SIG-M5 treated with dmso at 0.1 percent for 504 hours (cell line): Measurements from ENCODE around the gene HOXB1.
A peak's percentile ranks its signal among the peaks of the same experiment; 100 is the strongest.
"Not testable (repeated sequence)": the region's sequence is repeated elsewhere in the genome, so short reads cannot be mapped to it uniquely, and the experiment has no call there.

ENCODE experiments used
- DNase-seq: peaks from one replicate; lab custom pipeline; 2025; ENCODE audit not compliant: unreplicated experiment; lab: John Stamatoyannopoulos, UW

HOXB1 gene

DNA sequence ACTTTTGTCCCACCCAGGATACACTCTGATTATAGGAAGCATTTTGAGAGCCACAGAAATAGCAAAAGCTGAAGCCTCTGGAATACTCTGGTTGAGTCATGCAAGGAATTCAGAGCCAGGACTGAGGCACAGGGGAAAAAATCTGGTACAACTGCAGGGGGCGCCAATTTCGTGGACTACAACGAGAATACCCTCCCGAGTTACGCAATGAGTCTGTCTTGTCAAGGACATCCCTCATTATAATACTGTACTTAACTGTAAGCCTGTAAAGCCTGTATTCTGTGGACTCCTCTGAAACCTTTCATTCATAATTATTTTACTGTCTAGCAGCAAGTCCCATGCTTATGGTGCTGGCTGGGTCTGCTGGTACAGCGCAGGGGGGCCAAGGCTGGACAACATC, 7.8 kb downstream of the HOXB1 start:
- no peak for DNase-seq

DNA sequence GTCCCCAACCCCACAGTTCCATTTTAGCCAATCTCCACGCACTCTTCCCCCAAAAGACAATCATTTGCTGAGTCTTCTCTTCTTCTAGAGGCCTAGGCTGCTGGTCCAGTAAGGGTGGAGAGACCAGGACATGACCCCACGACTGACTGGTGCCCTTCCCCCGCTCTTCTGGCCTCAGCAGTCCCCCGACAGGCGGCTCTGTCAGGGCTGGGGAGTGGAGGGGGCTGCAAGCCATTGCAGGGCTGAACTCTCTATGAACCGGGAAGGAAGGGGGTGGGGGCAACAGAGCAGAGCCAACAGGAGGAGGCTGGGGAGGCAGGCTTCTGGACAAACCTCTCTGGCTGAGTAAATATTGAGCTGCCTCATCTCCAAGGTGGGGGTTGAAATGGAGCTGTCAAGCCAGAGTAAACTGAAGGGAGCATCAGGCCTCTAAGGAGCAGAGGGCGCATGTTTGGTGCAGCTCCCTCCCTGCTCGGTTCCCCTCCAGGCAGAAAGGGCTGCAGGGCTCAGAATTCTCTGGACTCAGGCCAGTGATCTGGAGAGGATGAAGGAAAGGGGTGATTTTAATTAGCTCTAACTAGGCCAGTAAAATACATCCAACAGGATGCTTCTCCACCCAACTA, 8.7 kb downstream of the HOXB1 start:
- DNase-seq = peak; percentile 76

DNA sequence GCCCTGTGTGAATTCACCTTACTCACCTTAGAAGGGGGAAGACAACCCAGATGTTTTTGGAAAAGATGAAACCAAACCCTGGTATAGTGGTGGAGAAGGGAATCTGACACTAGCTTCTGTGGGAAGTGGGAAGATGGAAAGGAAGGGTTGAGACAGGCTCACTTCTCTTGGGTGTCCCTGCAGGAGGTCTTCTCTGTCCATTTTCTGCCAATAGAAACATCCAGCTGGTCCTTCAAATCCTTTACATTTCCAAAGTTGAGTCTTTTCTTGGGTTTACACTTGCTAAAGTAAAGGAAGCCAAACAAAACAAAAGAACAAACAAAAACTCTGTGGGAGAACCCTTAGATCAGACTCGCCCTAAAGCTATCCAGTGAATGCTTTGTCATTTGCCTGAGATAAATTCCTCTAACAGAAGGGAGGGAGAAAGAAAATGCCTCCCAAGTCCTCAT, 10.2 kb downstream of the HOXB1 start:
- DNase-seq = no peak

DNA sequence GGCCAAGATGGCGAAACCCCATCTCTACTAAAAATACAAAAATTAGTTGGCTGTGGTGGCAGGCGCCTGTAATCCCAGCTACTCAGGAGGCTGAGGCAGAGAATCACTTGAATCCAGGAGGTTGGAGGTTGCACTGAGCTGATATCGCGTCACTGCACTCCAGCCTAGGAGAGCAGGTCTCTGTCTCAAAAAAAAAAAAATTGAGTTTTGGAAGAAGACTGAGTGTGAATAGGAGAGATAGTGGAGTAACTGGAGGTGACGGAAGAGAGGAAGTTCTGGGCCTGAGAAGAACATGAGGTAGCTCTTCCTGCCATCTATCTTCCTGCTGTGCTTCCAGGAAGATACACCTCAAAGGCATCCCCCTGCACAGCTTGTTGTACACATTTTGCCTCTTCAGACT, 11.4 kb downstream of the HOXB1 start:
- no peak for DNase-seq

DNA sequence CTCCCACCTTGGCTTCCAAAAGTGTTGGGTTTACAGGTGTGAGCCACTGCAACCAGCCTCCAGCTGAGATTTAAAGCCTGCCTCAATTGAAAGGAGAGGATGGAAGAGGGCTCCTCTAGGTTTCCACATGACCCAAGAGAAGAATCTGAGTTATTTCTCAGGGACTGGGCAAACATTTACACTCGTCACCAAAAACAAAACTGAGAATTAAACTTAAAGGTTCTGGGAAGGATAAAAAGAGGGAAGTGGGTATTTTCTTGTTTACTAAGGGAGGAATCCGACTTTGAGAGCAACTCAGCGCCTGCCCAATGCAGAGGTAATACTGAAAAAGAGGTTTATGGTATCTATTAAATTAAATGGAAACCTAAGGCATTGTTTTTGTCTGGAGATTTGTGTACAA, 13.3 kb downstream of the HOXB1 start:
- DNase-seq = peak; percentile 17

DNA sequence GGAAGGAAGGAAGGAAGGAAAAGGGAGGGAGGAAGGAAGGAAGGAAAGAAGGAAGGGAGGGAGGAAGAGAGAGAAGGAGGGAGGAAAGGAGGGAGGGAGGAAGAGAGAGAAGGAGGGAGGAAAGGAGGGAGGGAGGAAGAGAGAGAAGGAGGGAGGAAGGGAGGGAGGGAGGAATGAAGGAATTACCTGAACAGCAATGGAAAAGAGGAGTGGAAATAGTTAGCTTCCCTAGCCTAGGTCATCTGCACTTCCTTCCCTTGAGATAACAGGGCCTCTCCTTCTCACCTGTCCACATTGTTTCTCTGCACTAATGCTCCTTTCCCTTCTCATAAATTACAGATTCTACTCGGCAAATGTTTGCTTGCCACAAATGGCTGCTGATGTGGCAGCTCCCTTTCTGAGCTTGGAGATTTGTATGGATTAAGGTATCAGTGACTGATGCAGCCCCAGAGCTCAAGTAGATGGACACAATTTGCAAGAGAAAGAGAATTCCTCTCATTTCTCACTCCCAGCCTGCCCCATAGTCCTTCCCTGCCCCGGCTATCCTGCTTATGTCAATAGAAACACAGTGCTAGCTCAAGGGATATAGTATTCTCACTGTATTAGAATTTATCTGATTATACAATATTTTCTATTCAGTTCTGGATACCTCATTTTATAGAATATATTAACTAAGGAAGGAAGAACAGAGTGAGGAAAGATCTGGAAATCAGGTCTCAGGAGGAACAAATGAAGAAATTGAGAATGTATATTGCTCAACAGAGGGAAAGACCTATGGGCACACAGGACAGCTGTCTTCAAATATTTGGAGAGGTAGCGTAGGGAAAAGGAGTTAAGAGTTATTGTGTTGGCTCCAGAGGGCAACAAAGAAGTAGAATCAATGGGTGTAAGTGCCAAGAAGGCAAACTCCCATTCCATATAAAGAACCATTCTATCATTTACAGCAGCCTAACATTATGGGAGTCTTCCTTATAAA, 14.6 kb downstream of the HOXB1 start:
- DNase-seq = no peak

DNA sequence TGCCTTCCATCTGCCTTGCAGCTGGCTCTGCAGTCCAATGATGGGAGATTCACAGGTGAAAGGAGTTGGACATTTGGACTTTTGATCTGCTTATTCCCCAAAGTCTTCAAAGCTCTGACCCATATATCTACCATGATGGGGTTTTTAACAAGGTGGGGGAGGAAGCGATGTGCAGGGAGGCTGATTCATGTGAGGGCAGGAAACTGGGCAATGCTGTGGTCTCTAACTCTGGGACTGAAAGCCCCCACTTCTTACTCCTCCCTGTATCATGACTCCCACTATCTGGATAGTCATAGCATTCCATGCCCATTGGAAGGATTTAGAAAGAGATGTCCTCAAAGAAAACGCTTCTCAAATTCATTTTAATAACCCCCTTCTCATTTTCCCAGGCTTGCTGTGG, 16.3 kb downstream of the HOXB1 start:
- no peak for DNase-seq

DNA sequence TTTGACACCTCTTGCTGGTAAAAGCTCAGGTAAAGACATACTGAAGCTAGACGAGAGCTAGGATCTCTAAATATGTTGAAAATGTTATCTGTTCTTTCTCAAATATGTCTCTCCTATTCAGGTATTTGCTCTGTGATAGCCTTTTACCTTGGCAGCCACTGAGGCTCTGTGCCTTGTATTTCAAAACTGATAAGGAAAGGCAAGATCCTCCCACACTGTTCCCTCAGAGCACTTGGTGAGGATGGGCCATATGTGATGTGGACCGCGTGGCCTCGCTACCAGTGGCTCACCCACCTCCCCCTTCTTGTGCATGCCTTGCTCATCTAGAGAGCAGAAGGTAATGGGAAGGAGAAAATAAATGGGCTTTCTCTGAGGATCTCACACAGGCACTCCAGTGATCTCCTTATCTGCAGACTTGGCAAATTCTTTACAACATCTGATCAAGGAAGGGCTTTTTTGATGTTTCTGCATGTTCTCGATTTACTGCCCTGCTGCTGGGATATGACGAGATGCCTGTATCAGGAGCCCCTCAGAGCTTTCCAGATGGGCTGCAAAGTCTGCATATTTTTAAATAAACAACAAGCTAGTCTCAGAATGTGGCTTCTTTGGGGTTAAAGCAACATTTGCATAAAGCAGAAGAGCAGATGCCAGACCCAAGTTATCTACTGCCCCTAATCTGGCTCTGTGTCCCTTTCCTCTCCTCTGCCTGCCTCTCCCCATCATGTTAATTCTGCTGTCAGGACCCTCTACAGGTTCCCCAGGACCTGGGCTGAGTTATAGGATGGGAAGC, 16.9 kb downstream of the HOXB1 start:
- no peak for DNase-seq

DNA sequence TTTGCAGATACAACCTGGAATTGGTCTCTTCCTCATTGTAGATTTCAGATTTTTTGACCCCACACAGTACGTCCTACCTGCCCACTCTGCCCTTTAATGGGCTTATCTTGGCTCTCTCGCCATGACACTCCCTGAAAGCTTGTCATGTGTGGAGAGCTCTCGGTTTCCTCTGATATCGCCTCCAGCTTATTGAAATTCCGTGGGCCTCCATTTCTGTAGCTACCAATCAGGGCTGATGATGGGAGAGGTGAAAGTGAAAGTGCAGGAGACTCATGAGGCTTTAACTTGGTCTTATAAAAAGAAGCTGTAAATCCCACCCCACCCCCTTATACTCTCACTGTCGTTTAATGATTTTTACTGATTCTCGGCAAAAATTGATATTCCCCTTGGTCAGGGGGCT, 17.7 kb downstream of the HOXB1 start:
- no peak for DNase-seq

DNA sequence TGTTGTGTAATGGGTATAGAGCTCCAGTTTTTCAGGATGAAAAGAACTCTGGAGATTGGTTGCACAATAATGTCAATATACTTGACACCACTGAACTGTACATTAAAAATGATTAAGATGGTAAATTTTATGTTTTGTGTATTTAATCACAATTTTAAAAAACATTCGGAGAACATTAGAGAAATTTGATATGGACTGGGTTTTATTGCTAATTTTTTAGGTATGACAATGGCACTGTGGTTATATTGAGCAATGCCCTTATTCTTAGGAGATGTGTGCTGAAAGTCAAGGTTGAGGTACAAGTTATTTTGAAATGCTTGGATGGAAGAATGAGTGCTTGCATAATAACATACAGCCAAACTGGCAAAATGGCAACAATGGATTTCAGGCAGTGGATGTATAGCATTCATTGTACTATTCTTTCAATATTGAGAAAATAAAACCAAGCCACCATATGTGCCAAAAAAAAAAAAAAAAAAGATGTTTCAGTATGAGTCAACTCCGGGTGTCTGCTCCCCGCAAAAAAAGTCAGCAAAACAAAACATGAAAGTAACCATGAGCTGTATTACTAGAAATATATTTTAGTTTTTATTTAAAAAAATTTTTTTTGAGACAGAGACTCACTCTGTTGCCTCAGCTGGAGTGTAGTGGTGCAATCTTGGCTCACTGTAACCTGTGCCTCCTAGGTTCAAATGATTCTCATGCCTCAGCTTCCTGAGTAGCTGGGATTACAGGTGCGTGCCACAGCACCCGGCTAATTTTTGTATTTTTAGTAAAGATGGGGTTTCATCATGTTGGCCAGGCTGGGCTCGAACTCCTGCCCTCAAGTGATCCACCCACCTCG, 19.8 kb downstream of the HOXB1 start:
- DNase-seq = peak; percentile 46

DNA sequence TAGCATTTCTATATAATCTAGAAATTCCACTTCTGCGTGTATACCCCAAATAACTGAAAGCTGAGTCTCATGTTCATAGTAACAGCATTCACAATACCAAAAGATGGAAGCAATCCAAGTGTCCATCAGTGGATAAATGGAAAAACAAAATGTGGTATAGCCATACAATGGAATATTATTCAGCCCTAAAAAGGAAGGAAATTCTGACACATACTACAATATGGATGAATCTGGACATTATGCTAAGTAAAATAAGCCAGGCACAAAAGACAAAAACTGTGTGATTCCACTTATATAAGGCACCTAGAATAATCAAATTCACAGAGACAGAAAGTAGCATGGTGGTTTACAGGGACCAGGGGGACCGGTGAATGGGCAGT, 20.4 kb downstream of the HOXB1 start:
- no peak for DNase-seq

DNA sequence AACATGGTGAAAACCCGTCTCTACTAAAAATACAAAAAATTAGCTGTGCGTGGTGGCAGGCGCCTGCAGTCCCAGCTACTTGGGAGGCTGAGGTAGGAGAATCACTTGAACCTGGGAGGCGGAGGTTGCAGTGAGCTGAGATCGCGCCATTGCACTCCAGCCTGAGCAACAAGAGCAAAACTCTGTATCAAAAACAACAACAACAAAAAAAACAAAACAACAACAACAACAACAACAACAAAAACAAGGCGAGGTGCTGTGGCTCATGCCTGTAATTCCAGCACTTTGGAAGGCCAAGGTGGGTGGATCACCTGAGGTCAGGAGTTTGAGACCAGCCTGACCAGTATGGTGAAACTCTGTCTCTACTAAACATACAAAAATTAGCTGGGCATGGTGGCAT, 21.1 kb downstream of the HOXB1 start:
- DNase-seq = not testable (repeated sequence)

DNA sequence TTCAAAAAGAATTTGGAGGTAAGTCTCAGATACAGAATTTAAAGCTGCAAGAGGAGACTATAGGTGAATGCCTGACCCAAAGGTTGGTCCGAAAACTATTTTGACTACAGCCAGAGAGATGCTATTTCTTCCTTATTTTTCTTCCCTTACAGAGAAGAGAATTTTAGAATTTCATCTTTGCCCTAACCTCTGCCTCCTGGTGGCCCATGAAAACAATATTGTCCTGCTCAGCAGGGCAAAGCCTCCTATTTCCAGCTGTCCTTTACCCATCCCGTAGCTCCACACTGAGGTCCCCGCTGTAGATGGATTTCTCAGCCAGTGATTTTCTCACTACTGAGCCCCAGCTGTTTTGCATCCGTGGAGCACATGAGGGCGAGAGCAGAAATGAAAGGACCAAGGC, 24.6 kb downstream of the HOXB1 start:
- DNase-seq = no peak

DNA sequence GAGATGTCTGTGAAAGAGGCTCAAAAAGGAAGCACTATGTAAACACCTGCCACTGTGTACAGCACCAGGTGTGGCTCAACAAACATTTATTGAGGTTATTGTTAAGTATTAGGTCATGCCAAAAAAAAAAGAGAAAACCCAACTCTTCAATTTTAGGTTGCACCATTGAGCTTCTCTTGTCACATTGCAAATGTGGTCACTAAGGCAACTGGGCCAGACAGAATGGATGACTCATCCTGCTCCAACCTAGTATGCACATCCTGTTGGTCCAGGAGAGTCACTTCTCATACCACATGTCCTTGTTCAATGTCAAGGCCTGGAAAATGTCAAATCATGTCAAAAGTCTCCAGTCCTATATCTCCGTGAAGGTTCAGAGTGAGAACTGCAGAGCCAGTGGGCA, 25.0 kb downstream of the HOXB1 start:
- DNase-seq = peak; percentile 85

DNA sequence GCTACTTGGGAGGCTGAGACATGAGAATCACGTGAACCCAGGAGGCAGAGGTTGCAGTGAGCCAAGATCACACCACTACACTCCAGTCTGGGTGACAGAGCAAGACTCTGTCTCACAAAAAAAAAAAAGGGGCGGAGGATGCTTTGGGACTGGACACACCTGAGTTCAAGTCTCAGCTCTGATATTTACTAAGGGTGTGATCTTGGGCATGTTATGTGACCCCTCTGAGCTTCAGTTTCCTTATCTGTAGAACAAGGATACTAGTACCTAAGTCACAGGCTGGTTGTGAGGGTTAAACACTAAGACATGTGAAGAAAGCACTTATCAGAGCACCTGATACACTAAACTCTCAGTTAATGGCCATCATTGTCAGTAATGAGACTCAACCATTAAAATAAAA, 25.9 kb downstream of the HOXB1 start:
- no peak for DNase-seq

DNA sequence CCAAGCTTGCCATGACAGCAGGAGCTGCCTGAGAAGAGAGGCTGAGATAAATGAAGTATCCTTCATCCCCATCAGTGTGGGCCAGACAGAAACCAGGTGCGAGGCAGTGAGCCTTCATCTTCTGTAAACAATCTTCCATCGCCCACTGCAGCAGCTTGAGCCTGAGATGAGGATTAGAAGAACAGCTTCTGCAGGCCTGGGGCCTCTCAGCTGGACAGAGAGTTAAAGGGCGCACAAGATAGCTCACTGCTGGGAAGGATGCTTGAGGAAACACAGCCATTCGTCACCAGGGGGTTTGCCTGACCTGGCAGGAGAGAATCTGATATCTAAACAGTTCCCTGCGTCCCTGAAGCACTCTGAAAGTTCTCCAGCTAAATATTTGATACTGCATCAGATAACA, 27.1 kb downstream of the HOXB1 start:
- no peak for DNase-seq

DNA sequence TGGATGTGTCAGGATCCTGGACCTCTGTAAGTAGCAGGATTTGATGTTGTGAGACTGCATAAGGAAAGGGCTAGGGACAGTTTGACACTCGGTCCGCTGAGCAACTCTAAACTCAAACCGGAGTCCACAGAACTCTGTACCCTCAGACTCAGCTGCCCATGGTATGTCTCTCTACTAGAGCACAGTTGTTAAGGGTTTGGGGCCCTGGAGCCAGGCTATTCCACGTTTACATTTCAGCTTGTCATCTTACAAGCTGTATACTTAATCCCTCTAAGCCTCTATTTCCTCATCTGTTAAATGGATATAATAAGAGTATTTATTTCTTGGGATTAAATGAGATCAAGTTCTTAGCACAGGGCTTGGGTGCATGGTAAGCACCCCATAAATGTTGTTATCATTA, 27.9 kb downstream of the HOXB1 start:
- no peak for DNase-seq

DNA sequence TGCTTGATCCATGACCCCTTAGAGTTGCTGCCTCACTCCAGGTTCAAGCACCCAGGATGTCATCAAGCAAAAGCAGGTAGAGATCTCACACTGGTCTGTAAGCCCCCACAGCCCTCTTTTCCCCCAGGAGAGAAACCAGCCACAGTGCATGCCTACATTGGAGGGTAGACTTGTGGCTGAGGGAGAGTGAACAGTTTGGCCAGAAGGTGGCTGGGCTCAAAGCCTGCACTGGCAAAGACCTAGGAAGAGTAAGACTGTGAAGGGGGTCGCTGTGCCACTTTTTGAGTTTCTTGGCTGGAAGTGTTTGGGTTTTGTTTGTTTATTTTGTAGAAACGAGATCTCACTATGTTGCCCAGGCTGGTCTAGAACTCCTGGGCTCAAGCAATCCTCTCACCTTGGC, 28.5 kb downstream of the HOXB1 start:
- no peak for DNase-seq

DNA sequence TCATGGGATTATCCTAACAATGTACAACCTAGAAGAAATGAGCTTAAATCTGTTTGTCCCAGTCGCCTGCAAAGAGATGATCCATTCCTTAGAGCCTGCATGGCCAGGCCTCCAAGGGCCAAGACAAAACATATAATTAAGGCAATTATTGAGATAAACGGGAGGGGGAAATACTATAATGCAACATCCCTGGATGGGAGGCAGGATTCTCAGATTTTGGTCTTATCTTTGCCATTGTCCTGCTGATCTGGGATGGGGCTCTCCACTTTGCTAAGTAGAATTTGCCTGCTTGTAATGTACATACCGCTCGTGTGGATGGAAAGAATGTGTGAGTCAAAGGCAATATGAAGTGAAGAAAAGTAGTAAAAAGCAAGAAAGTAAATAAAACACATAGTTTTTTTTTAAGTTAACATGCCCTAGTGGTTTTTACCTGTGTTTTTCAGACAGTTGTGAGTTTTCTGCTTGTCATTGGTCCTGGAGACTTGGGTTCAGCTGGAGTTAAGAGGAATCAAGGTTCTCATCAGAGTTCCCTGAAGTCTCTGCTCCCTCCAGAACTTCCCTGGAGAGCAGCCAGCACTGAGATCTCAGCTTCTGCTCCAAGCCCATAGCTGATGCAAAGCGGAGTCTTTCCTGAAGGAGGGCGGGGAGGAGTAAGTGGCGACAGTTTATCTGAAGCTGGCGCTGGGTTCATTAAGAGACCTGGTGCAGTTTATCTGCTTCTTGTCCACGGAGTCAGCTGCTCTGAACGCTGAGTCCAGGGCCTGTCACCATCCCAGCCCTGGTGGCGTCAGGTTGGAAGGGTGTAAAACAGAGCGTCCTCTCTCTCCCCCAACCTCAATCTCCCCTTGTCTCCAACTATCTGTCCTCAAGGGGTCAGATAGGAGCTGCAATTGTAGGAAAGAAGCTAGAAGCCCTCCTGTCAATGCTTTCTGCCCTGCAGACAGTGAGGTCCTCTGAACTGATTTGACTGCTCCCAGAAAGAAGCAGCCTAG, 30.1 kb downstream of the HOXB1 start:
- no peak for DNase-seq
